Superior temporal gyrus (tissue), 1 donor: ENCODE measurements around the gene GPR146.

ENCODE experiments used
- DNase-seq: peaks from one replicate; pipeline ENCODE4 v3.0.0-alpha.2; 2016; ENCODE audit errors: extremely low spot score

Gene GPR146

DNA sequence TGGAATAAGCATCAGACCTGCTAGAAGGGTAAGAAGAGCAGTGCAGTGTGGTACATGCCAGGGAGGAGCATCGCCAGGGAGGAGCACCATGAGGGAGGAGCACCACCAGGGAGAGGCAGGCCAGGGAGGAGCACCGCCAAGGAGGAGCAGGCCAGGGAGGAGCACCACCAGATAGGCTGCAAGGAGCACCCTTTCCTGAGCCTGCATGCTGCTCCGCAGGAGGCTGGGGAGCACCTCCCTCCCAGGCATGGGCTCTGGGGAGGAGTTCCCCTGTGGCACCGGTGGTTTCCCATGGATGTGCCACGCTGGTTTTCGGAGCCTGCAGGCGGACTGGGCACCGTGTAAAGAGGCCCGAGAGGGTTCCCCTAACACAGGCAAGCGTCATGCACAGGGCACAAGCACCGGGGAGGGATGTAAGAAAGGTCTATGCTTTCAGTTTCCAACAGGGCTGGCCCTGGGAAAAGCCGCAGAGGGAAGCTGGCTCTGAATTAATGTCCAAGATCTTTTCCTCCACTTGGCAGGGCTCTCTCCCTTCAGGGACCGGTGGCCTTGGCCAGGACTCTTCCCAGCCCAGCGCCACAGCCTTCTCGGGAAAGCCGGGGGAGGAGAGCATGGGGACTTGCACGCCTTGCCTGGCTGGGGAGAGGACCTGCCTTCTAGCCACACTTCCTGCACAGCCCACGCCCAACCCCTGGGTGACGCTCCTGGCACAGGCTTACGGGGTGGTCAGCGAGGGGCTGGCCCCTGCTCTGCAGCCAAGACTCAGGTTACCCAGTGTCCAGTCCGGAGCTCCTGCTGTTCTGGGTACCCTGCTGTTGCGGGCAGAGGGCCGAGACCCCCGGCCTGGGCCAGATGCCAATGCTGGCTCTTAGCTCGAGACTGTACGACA, 32.1 kb downstream of the GPR146 start:
- DNase-seq: no peak

DNA sequence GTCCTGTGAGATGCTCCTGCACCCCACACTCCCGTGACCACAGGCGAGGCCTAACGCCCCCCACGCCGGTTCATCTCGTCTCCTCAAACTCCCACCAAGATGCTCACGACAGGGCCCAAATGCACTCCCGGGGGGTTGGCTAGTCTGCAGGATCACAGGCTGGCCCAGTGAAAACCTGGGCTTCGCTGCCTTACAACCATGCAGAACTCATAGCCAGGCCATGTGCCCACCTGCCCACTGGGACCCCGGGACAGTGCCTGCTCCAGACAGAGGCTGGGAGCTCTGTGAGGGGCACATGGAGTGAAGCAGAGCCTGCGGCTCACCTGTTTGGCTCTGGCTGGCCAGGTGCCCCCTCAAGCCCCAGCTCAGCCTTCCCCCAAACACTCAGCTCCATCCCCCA, 34.2 kb downstream of the GPR146 start:
- DNase-seq: no peak

DNA sequence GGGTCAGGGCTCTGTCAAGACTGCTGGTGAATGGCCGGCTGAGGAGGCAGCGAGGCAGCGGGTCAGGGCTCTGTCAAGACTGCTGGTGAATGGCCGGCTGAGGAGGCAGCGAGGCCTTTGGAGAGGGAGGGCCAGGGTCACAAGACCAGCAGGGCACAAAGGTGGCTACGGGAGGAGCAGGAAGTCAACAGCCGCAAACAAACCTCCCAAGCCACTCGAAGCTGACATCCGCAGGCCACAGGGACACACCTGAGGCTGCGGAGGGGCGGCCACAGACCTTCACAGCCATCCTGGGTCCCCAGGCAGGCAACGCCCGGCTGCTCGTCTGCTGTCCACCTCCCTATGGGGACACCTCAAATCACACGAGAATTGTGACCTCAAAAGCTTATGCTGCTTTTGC, 34.6 kb downstream of the GPR146 start:
- DNase-seq: no peak

DNA sequence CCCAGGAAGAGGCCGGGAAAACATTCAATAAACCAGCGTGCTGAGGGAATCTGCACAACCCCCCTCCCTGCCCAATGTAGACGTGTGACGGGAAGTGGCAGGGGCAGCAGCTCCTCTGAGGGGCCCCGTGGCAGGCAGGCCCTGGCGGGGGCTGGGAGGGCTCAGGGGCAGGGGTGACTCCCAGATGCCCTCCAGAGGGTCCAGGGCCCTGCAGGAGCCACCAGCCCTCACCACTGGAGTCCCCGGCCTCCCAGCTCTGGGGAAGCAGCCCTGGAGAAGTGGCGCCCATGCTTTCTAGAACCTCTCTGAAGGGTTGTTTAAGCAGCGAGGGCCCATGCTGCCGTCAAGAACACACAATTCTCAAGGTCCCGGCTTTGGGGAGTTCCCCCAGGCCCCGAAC, 35.2 kb downstream of the GPR146 start:
- DNase-seq: no peak

DNA sequence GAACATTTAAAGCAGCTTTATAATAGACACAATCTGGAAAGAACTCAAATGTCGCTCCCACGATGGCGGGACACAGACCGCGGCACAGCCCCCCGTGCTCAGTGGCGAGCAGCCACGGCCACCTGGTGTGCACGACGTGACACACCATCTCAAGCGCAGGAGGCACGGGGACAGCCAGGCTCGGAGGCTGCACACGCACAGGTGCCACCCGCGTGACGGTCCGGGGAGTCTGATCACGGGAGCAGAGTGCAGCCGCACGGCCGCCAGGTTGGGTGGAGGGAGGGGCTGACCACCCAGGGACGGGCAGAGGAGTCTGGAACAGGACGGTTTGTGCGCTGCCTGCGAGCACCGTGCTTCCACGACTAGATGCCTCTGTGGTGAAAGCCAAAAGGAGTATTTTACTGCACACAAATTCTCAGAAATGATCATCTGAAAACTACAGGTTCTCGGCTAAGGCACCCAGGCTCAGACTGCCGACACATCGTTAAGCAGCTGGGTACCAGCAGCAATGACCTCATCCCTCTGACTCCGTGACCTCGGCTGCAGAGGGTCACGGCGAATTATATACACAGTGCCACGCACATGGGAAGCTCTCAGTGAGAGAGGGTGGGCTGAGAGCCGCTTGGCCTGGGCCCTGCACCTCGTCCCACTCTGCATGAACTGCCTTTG, 36.0 kb downstream of the GPR146 start:
- DNase-seq: no peak

DNA sequence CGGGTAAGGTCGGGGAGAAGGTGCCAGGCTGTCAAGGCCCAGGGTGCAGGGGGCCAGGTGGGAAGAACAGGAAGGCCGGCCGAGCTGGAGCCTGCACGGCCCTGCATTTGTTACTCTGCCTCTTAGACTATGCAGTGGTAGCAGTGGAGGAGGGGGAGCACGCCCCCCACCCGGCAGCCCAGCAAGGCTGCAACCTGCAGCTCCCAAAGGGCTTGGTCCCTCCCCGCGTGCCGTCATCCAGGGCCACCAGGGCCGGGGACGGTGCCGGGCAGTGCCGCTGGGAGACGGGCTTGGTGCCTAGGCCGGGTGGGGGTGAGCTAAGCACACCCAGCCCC, 36.5 kb downstream of the GPR146 start:
- no peak for DNase-seq

DNA sequence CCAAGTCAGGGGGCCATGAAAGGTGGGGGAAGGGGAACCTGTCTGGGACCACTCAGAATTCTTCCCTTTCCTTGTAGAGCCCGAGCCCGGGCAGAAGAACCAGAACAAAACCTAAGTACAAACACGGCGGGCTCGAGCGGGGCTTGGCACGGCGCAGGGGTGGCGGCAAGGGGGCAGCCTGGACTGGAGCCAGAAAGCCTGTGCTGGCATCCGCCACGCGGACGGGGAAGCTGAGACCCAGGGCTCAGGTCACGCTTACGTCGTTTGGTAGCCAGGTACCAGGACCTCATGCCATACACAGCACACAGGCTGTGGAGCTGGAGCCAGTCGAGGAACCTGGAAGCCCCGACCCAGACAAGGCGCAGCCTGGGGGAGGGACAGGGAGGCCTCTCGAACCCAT, 37.0 kb downstream of the GPR146 start:
- DNase-seq: no peak

DNA sequence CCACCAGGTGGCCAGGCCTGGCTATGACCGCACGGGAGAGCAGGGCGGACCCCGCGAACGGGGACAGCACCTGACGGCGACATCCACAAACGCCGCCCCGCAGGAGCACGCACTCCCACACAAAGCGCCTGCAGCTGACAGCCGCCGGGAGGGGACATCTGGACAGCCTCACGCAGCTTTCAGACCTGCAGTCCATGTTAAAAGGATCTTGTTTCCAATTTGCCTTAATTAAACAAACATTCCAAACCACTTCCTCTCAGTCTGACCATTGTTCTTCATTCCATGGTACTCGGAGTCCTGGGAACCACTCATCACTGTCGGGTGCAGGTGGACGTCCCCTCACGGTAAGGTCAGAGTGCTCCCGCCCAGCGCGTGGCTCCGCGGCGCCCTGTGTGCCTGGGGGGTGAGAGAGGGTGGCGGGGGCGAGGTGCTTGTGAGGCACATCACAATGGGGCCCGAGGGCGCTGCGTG, 37.6 kb downstream of the GPR146 start:
- DNase-seq: no peak

DNA sequence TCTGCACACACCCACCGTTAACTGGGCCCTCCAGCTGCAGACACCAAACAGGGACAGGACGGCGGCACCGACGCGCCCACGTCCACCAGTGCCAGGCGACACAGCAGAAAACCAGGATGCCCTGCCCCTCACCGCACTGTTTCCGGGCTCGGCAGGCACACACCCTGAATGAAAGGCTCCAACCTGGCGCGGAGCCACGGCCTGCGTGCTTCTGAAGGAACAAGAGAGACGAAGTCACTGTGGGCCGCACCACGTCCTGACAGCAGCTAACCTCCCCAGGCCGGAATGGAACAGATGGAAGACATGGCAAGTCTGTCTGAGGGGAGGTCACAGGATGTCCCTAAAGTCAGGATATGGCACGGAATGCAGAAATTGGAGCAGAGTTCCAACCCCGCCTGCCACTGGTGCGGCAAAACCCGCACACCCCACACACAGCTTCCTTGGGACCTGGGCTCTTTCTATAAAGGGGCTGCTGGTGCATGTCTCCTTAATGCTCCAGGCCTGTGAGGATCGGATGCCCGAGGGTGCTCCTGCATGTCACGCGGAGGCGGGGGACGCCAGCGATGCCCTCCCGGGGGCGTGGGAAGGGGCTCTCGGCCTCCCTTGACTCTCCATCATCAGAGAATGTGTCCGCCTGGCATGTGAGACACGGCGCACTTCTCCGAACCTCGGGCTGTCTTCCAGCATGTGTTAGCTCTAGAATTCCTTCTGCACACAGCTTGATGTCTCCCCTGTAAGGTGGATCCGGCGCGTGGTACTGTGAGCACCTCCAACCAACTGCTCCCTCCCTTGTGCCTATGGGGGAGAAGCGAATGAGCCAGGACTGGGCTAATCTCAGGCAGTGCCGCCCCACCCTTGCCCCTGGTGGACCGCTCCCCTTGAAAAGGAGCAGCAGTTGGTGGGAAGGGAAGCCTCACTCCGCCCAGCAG, 39.6 kb downstream of the GPR146 start:
- no peak for DNase-seq

DNA sequence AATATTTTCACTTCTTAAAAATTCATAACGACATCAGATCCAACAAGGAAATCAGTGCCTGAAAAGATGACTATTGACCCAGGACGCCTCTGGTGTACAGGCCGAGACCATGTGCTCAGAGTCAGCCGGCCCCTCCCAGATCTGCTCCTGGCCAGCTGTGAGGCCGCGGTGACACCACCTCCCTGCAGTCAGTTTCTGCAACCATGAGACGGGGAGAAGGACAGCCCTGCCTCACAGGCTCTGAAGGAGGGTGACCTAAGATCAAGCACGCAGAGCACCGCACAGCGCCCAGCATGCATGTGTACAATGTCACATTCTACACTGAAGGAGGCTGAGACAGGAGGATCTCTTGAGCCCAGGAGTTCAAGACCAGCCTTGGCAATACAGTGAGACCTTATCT, 40.9 kb downstream of the GPR146 start:
- DNase-seq: no peak

DNA sequence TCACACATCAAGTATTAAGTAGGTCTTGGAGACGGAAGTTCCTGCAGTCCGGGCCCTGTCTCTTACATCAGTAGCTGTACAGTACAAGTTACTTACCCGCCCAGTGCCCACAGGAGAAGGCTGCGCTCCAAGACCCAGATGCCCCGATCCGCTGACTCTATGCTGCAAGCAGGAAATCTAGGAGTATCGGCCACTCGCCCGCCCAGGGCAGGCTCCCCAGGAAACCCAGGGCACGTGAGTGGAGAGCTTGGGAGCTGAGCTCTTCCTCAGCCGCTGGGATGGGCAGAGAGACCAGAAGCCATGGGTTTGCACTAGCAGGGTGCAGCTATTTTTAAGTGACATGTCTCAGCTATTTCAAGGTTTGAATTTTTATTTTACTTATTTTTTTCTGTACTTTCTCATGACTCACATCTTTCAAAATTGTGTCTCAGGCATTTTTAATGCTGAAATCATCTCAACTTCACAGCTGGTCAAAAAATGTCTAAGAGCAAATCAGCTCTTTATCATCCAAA, 41.6 kb downstream of the GPR146 start:
- DNase-seq: no peak

DNA sequence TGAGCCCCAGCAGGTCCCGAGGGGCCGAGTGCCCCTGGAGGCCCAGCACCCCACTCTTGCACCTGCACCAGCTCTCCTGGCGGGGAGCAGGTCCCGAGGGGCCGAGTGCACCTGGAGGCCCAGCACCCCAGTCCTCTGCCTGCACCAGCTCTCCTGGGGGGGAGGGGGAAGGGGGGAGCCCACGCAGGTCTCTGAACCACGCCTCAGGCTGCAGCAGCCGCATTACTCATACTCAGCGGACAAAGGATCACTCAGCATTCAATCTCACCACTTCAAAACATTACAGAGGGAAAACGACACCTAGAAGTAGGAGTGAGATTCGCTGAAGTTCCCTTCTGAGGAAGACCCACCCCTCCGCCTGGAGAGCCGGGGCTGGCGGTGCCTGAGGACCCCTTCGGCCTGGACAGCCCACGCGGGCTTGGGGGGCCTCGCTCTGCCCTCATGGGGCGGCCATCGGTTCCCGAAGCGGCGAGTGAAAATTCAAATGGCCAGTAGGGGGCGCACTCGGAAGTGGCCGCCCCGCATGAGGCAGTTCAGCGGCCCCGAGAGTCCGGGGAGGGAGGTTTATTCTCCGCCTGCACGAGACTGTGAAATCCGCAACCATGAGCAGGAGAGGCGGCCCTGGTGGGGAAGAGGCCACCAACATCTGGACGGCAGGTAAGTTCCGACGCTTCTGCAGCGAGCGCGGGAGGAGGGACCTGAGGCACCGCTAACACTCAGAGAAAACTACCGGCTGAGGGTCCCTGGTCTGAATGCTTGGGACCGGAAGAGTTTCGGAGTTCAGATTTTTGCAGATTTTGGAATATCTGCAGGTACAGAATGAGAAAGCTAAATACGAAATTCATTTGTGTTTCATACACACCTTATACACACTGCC, 42.5 kb downstream of the GPR146 start:
- DNase-seq: peak; percentile 76

DNA sequence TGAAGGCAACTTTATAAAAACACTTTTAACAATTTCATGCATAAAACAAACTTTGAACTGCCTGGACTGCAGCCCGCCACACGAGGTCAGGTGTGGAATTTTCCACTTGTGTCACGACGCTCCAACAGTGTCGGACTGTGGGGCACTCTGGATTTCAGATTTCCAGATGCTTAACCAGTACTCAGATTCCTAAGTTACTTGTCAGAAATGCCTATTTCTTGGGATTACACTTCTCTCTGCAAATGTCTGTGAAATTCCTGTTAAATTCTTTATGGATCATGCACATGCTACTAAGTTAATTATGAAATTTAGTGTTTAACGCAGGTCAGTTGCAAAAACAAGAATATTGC, 43.1 kb downstream of the GPR146 start:
- no peak for DNase-seq

DNA sequence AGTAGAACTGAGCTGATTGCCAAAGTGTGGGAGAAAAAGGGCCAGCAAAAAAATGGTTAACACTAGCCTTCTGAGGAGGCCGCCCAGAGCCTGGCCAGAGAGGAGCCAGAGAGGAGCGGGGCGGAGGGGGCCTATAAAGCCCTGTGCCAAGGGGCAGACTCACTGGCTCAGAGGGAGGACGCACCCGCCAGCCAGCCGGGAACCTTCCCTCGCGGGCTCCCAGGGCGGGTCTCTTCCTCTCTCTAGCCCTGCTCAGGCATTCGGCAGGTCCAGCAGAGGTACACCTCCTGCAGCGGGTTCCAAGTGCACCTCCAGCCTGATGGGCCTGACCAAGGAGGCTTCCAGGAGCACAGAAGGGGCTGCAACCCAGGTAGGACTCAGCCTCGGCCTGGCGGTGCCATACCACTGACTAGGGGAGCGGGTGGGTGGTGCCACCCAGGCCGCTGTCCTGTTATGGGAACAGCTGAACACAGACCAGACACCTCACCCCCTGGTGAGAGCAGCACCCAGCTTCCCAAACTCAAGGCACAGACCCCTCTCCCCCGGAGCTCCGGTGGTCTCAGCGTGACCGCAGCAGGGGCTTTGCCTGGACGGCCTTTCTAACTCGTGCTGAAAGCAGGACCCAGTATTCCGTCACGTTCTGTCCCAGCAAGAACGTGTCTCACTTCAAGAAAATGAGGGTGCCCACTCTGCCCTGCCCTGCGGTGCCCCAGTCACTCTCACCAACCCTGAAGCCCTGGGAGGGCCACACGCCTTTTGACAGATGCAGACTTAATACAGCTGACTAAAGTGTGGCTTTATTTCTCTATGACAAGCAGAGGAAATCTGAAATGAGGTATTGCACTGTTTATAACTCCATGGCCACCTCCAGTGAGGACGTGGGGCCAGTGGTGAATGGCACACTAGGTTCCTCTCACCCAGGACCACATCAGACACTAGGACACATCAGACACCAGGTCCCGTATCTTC, 43.9 kb downstream of the GPR146 start, which contains the start of gene GPER1:
Gene GPER1, plus strand, starts transcription at position 162 of the 969 bp plus-strand sequence. CDS start 3,616 bp downstream, outside the sequence.
- DNase-seq: no peak

DNA sequence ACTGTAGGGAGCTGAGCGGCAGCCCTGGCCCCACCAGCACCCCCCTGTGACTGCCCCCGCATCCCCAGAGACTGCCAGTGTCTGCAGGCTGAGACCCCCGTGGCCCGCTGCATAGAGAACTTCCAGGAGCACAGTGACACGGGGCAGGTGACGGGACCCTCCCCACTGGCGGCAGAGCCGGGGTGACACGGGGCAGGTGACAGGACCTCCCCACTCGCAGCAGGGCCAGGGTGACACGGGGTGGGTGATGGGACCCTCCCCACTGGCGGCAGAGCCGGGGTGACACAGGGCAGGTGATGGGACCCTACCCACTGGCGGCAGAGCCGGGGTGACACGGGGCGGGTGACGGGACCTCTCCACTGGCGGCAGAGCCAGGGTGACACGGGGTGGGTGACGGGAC, 45.9 kb downstream of the GPR146 start:
- DNase-seq: no peak

DNA sequence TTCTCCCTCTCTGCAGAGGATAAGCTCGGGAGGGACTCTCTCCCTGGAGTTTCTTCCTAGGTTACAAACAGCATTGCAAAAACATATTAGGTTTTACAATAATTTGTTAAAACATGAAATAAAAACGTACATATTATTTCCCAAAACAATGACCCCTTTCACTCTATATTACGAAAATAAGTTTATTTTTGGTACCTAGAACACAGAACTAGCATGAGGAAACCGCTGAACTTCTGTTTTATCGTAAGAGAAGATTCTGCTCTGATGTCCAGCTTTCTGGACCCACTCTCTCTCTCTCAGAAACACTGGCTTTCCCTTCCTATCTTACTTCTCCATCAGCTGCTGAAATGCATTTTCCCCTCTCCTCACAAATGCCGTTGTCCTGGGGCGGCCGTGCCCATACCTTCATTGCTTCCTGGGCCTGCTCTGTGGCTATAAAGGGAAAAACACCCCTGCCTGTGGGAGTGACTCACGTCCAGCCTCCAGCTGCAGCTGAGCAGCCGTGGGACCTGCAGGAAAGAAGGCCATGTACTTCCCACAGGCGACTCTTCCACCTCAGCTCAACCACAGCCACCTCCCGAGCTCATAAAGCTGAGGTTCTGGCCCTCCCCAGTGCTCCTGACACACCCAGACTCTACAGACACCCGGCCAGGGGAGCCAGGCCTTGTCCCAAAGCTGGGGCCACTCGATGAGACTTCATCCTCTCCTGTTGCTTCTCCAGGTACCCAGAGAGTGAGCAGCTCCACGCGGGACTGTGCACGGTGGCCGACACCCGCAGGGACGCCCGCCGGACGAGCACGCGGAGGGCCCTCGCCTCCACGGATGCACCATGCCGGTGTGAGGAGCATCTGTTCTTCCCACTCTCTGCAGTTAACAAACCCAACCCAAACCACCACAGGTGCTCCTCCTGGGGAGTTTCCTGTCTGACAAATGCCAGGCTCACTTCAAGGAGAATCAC, 46.6 kb downstream of the GPR146 start:
- DNase-seq: no peak

DNA sequence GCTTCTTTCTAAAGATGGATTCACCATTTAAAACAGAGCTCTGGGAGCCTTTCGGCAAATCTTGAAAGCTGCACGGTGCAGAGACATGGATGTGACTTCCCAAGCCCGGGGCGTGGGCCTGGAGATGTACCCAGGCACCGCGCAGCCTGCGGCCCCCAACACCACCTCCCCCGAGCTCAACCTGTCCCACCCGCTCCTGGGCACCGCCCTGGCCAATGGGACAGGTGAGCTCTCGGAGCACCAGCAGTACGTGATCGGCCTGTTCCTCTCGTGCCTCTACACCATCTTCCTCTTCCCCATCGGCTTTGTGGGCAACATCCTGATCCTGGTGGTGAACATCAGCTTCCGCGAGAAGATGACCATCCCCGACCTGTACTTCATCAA, 47.3 kb downstream of the GPR146 start:
- DNase-seq: no peak

DNA sequence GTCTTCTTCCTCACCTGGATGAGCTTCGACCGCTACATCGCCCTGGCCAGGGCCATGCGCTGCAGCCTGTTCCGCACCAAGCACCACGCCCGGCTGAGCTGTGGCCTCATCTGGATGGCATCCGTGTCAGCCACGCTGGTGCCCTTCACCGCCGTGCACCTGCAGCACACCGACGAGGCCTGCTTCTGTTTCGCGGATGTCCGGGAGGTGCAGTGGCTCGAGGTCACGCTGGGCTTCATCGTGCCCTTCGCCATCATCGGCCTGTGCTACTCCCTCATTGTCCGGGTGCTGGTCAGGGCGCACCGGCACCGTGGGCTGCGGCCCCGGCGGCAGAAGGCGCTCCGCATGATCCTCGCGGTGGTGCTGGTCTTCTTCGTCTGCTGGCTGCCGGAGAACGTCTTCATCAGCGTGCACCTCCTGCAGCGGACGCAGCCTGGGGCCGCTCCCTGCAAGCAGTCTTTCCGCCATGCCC, 47.9 kb downstream of the GPR146 start:
- no peak for DNase-seq
